BLaER1 (cell line): ENCODE measurements around the gene RAVER2.
A peak's percentile ranks its signal among the peaks of the same experiment; 100 is the strongest.
"Not testable (repeated sequence)": the region's sequence is repeated elsewhere in the genome, so short reads cannot be mapped to it uniquely, and the experiment has no call there.

ENCODE experiments used
- H3K27ac ChIP-seq: shearing (Covaris generic); formaldehyde crosslinking; 2 replicates; pipeline ENCODE4 v1.8.1; 2022
- H3K27me3 ChIP-seq: shearing (Covaris generic); formaldehyde crosslinking; 2 replicates; pipeline ENCODE4 v1.8.1; 2022
- H3K36me3 ChIP-seq: shearing (Covaris generic); formaldehyde crosslinking; 2 replicates; pipeline ENCODE4 v1.8.1; 2022
- H3K4me1 ChIP-seq: shearing (Covaris generic); formaldehyde crosslinking; 2 replicates; pipeline ENCODE4 v1.8.1; 2022
- H3K4me2 ChIP-seq: shearing (Covaris generic); formaldehyde crosslinking; 2 replicates; pipeline ENCODE4 v1.8.1; 2022
- H3K4me3 ChIP-seq: shearing (Covaris generic); formaldehyde crosslinking; 2 replicates; pipeline ENCODE4 v1.8.1; 2022
- H3K9ac ChIP-seq: shearing (Covaris generic); formaldehyde crosslinking; 2 replicates; pipeline ENCODE4 v1.8.1; 2022
- H3K9me3 ChIP-seq: shearing (Covaris generic); formaldehyde crosslinking; 2 replicates; pipeline ENCODE4 v1.8.1; 2022
- H4K20me1 ChIP-seq: shearing (Covaris generic); formaldehyde crosslinking; 2 replicates; pipeline ENCODE4 v1.8.1; 2022
- Cebpa-rat ChIP-seq: shearing (Covaris generic); IDR thresholded peaks from 2 replicates; pipeline ENCODE4 v1.8.1; 2022

RAVER2 gene

GRCh38 chr1:64744492-64745180 is at the start of gene RAVER2:
RAVER2 (plus strand) TSS chr1:64745075; CDS start chr1:64745173, 98 bp downstream.
- Histone ChIP-seq H3K27me3 (no peaks in the 10 kb centered on the region), H3K4me1 (peaks cover 30% of the 10 kb centered on the region), H3K4me3 (peak within 1 kb of the TSS; percentile 94), H3K9ac (peak within 1 kb of the TSS; percentile 87), H3K36me3 (no peaks in the 10 kb centered on the region), H3K4me2 (peak within 1 kb of the TSS; percentile 80), H4K20me1 (peaks cover 6% of the 10 kb centered on the region; the same call in 1 of the 2 replicates), H3K9me3 (no peaks in the 10 kb centered on the region), H3K27ac (peak within 1 kb of the TSS; percentile 79)
- TF ChIP-seq Cebpa-rat = no peak

DNA sequence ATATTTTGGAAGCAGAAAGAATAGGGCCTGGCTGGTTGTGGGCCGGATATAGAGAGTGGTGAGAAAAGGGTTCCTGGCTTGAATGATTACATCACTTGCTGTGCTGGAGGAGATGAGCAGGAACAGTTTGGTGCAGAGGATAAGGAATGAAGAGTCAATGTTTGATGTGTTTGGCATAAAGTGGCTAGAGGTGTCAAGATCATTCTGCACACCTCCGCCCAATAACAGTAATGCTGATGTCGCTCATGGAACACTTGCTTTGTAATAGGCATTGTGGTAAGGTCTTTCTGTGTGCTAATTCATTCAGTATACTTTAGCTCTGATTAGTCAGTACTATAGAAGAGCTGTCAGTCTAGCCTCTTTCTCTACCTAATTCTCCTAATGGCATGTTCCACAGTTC is 48.0 kb upstream of the RAVER2 start:
- Histone ChIP-seq H3K36me3 (peaks cover 5% of the 10 kb centered on the region), H3K9ac (no peak overlapping the region), H3K4me2 (no peak overlapping the region), H3K9me3 (no peaks in the 10 kb centered on the region), H3K4me1 (peaks cover 6% of the 10 kb centered on the region), H4K20me1 (no peaks in the 10 kb centered on the region), H3K27ac (no peak overlapping the region), H3K27me3 (no peaks in the 10 kb centered on the region), H3K4me3 (no peak overlapping the region)
- TF ChIP-seq Cebpa-rat = no peak

- no peaks in the 10 kb centered on the region for H3K36me3 ChIP-seq
- H3K9me3 ChIP-seq = no peaks in the 10 kb centered on the region
- H3K9ac ChIP-seq = no peak overlapping the region
- no peaks in the 10 kb centered on the region for H3K27me3 ChIP-seq
- no peak overlapping the region for H3K4me3 ChIP-seq
- peaks cover 5% of the 10 kb centered on the region for H3K4me1 ChIP-seq
- no peaks in the 10 kb centered on the region for H4K20me1 ChIP-seq
- no peak for TF ChIP-seq Cebpa-rat
- H3K4me2 ChIP-seq = no peak overlapping the region
- H3K27ac ChIP-seq = no peak overlapping the region
Measured at GRCh38 chr1:64699327-64699726, 45.5 kb upstream of the RAVER2 start.

DNA sequence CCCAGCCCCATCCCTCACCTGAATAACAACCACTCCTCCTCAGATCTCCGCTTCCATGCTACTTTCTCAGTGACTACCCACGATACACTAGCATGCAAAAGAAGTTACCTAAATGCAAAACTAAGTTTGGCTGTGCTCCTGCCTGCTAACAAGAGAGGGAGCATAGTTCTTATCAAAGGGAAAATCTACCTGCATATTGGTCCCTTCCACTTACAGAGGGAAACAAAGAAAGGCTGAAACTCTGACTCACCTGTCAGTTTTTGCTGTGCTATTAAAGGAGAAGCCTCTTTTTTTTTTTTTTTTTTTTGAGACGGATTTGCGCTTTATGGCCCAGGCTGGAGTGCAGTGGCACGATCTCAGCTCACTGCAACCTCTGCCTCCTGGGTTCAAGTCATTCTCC is 43.8 kb upstream of the RAVER2 start:
- H3K27me3 ChIP-seq = no peaks in the 10 kb centered on the region
- no peaks in the 10 kb centered on the region for H3K9me3 ChIP-seq
- no peak overlapping the region for H3K9ac ChIP-seq
- no peak overlapping the region for H3K4me3 ChIP-seq
- no peak overlapping the region for H3K4me2 ChIP-seq
- TF ChIP-seq Cebpa-rat = no peak
- no peaks in the 10 kb centered on the region for H4K20me1 ChIP-seq
- H3K4me1 ChIP-seq = no peaks in the 10 kb centered on the region
- H3K36me3 ChIP-seq = no peaks in the 10 kb centered on the region
- H3K27ac ChIP-seq = no peak overlapping the region

DNA sequence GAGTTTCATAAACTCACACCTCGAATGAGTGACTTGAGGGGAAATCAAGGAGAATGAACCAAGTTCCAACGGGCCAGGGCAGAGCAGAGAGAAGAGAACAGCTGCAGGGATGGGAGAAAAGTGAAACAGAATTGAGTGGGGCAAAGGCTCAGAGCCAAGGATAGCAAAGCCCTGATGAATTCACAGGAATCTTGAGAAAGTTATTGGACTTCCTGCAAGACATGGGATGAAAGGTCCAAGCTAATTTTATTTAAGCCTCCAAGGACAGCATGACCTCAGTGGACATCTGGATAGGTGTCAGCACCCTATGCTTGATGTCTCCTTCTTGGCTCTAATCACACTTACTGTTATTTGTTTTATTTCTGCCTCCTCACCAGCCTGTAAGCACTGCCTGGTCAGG is 43.0 kb upstream of the RAVER2 start:
- Histone ChIP-seq H4K20me1 (no peaks in the 10 kb centered on the region), H3K4me3 (no peak overlapping the region), H3K4me2 (no peak overlapping the region), H3K9ac (no peak overlapping the region), H3K9me3 (no peaks in the 10 kb centered on the region), H3K4me1 (no peaks in the 10 kb centered on the region), H3K27me3 (no peaks in the 10 kb centered on the region), H3K27ac (no peak overlapping the region), H3K36me3 (no peaks in the 10 kb centered on the region)
- no peak for TF ChIP-seq Cebpa-rat

DNA sequence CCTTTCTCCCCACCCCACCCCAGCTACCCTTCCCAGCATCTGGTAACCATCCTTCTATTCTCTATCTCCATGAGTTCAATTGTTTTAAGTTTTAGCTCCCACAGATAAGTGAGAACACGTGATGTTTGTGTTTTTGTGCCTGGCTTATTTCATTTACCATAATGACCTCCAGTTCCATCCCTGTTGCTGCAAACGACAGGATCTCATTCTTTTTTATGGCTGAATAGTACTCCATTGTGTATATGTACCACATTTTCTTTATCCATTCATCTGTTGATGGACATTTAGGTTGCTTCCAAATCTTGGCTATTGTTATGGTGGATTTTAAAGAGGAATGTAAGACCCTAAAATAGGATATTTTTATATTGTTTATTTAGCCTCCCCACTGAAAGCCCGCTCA is 42.2 kb upstream of the RAVER2 start:
- H4K20me1 ChIP-seq, H3K36me3 ChIP-seq, H3K4me2 ChIP-seq, H3K4me3 ChIP-seq, H3K9ac ChIP-seq, H3K27me3 ChIP-seq, H3K27ac ChIP-seq, H3K4me1 ChIP-seq, H3K9me3 ChIP-seq: not testable (repeated sequence)

DNA sequence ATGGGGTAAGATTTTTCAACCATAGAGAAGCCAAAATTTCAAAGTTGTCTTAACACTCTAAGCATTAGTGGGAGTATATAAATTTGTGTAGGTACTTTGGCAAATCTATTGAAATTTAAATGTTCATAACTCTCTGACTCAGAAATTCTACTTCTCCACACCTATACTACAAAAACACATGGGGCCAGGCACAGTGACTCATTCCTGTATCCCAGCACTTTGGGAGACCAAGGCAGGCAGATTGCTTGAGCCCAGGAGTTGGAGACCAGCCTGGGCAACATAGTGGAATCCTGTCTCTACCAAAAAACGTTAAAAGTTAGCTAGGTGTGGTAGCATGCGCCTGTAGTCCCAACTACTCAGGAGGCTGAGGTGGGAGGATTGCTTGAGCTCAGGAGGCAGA is 41.3 kb upstream of the RAVER2 start:
- Histone ChIP-seq H3K27me3 (no peaks in the 10 kb centered on the region), H3K27ac (no peak overlapping the region), H3K4me2 (no peak overlapping the region), H3K9ac (no peak overlapping the region), H3K4me1 (no peaks in the 10 kb centered on the region), H4K20me1 (no peaks in the 10 kb centered on the region), H3K4me3 (no peak overlapping the region), H3K36me3 (no peaks in the 10 kb centered on the region), H3K9me3 (no peaks in the 10 kb centered on the region)
- no peak for TF ChIP-seq Cebpa-rat

GRCh38 chr1:64705591-64705990 is 39.3 kb upstream of the RAVER2 start:
- Histone ChIP-seq H3K36me3 (no peaks in the 10 kb centered on the region), H3K4me1 (no peaks in the 10 kb centered on the region), H3K27me3 (no peaks in the 10 kb centered on the region), H3K4me3 (no peak overlapping the region), H3K9me3 (no peaks in the 10 kb centered on the region), H3K4me2 (no peak overlapping the region), H3K27ac (no peak overlapping the region), H4K20me1 (no peaks in the 10 kb centered on the region), H3K9ac (no peak overlapping the region)
- no peak for TF ChIP-seq Cebpa-rat

GRCh38 chr1:64711266-64711665 is 33.6 kb upstream of the RAVER2 start:
- Histone ChIP-seq H4K20me1 (no peaks in the 10 kb centered on the region), H3K9me3 (no peaks in the 10 kb centered on the region), H3K9ac (no peak overlapping the region), H3K4me2 (no peak overlapping the region), H3K4me1 (no peaks in the 10 kb centered on the region), H3K27ac (no peak overlapping the region), H3K27me3 (no peaks in the 10 kb centered on the region), H3K4me3 (no peak overlapping the region), H3K36me3 (no peaks in the 10 kb centered on the region)
- no peak for TF ChIP-seq Cebpa-rat

DNA sequence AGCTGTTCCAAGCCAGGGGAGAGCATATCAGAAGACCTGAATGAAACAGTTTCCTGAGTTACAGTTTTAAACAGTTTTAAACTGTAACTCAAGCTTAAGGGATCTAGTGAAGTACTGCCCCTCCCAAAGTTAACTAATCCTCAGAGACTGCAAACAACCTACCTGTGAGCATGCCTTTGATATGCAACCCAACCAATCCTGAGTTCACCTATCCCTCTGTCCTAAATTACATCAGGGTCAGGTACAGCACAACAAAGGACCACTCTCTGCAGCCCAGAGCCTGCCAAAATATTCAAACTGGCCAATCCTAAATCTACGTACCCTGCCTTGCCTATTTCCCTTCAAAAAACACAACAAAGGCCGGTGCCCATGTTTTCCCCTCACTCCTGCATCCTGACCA is 32.8 kb upstream of the RAVER2 start:
- no peak overlapping the region for H3K4me3 ChIP-seq
- H3K27ac ChIP-seq = no peak overlapping the region
- H3K36me3 ChIP-seq = no peaks in the 10 kb centered on the region
- H3K9me3 ChIP-seq = no peaks in the 10 kb centered on the region
- no peak for TF ChIP-seq Cebpa-rat
- H3K4me1 ChIP-seq = no peaks in the 10 kb centered on the region
- H3K4me2 ChIP-seq = no peak overlapping the region
- no peak overlapping the region for H3K9ac ChIP-seq
- H4K20me1 ChIP-seq = no peaks in the 10 kb centered on the region
- no peaks in the 10 kb centered on the region for H3K27me3 ChIP-seq

DNA sequence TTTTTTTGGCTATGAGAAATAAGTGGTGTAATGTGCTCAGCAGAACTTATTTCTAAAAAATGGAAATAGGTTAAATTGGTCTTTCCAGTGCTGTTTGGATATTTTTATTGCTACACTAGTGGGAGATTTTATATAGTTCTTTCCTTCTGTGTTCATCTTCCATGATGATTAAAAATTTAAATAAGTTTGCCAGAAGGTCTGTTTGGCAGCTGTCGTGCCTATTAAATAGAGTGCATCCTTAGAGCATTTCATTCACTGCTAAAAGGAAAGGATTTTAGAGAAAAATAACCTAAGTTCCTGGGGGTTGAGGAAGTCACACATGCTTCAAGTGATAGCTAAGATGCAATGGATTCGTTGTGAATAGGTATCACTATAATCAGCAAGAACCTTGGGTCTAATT is 29.7 kb upstream of the RAVER2 start:
- TF ChIP-seq Cebpa-rat = no peak

More for the DNA sequence above, 29.7 kb upstream of the RAVER2 start:
- Histone ChIP-seq H3K9ac (no peak overlapping the region), H3K27ac (no peak overlapping the region), H3K4me3 (no peak overlapping the region), H3K27me3 (no peaks in the 10 kb centered on the region), H3K4me2 (no peak overlapping the region), H4K20me1 (no peaks in the 10 kb centered on the region), H3K36me3 (no peaks in the 10 kb centered on the region), H3K4me1 (no peaks in the 10 kb centered on the region), H3K9me3 (peaks cover 15% of the 10 kb centered on the region)
